GM21529 (cell line): ENCODE results near the gene CACNA2D2.

Source experiments
- ATAC-seq: cut with Tn5 transposase; IDR thresholded peaks from one replicate; pipeline ENCODE4 v1.9.1; 2021; ENCODE audit not compliant: unreplicated experiment

CACNA2D2 gene

GRCh38 chr3:50374363-50375257 lies 128.8 kb downstream of the CACNA2D2 start:
- ATAC-seq, result no peak

DNA sequence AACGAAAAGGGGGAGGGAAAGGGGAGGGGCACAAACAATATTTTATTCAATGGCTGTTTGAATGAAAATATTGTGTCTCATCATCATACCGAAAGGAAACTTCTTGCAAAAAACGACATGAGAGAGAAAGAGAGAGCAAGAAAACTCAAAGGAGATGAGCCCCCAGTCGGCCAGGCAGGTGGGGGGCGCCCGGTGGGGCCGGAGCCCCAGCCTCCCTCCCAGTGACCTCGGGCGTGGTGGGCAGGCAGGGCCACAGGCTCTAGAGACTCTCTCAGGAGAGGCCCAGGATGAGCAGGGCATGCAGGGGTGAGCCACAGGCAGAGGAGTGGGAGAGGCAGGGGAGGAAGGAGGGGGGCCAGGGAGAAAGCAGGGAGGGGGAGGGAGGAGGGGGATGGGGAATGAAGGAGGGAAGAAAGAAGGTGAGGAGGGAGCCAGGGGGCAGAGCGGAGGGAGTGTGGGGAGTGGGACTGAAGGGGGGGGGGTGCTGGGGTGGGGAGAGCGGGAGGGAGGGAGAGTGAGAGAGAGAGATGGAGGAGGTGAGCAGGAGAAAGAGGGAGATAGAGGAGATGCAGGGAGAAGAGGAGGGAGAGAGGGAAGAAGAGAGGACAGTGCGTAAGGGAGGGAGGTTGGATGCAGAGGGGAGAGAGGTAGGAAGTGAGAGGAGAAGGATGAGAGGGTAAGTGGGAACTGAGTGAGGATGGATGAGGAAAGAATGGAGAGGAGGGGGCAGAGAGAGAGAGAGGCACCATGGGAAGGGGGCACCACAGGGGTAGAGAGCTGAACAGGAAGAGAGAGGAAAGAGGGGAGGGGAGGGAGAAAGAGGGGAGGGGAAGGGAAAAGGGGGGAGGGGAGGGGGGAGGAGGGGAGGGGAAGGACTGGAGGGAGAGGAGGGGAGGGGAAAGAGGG lies 130.0 kb downstream of the CACNA2D2 start:
- no peak for ATAC-seq

GRCh38 chr3:50372349-50372748 lies 131.1 kb downstream of the CACNA2D2 start:
- ATAC-seq, result no peak

DNA sequence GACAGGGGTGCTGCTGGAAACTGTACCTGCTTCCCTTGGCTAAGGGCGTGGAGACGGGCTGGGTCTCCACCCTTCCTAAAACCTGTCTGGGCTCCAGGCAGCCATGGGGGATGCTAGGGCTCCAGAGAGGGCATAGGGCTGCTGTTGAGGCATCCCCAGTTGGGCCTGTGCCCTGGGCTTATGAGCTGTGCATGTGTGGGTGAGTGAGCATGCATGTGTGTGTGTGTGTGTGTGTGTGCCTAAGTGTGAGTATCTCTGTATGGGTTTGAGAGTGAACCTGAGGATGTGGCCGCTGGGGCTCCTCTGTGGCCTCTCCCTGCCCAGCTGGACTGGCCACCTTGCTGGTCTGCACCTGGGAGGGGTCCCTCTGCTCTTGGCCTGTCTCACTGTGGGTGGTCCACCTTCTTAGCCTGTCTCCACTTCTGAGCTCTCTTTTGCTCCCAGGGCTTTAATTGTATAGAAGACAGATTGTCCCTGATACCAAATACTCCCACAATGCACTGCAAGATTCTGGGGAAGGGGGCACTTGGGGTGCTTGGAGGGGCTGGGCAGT lies 132.2 kb downstream of the CACNA2D2 start:
- ATAC-seq, result no peak

- no peak for ATAC-seq
Measured at GRCh38 chr3:50370594-50370993, 132.8 kb downstream of the CACNA2D2 start.

GRCh38 chr3:50369012-50369670 lies 134.3 kb downstream of the CACNA2D2 start:
- ATAC-seq, result no peak

GRCh38 chr3:50365842-50366220 lies 137.6 kb downstream of the CACNA2D2 start:
- ATAC-seq, result no peak

GRCh38 chr3:50365080-50365841 lies 138.2 kb downstream of the CACNA2D2 start:
- ATAC-seq, result peak; percentile 87

DNA sequence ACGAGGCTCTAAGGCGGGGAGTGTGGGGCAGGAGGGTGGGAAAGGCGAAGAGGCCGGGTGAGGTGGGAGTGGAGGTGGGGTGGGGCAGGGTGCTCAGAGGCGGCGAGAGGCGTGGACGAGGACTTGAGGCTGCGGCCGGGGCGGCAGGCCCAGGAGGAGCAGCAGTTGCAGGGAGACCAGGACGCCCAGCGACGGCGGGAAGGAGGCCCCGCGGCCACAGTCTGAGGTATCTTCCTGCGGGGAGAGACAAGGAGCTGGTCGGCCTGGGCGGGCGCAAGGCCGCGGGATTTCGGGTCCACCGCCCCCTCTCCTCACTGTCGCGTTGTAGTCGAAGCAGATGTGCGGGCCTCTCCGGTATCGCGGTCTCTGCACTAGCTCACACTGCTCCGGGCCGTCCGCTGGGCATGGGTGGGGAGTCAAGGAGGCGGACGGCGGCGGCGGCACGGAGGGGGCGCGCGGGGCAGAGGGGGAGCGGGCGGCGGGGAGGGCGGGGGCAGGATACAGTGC lies 138.8 kb downstream of the CACNA2D2 start:
- peak; percentile 15 for ATAC-seq

DNA sequence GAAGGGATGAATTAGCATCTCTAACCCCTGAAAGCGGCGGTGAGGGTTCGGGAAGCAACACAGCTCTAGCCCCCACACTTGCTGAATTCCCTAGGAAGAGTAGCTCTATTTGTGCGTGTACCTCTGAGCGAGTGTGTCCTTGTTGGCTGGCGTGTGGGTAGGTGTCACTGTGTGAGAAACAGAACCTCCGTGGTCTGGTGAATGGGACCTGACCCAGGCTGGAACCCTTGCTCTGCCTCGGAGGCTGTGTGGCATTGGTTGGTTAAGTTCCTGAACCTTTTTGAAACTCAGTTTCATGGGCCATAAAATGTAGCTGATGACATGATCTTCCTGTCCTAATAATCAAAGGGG lies 143.7 kb downstream of the CACNA2D2 start:
- ATAC-seq, result peak; percentile 10

GRCh38 chr3:50358911-50359759 lies 144.3 kb downstream of the CACNA2D2 start, which contains the start of gene TMEM115:
Gene TMEM115, minus strand, starts transcription at chr3:50359521. Its CDS starts 458 bp downstream, at chr3:50359063.
- peak; percentile 98 for ATAC-seq

GRCh38 chr3:50358355-50358910 lies 145.0 kb downstream of the CACNA2D2 start:
- ATAC-seq, result no peak

GRCh38 chr3:50357481-50357880 lies 146.0 kb downstream of the CACNA2D2 start:
- no peak for ATAC-seq

- no peak for ATAC-seq
Measured at GRCh38 chr3:50356553-50356952, 146.9 kb downstream of the CACNA2D2 start.

GRCh38 chr3:50355829-50356552 lies 147.4 kb downstream of the CACNA2D2 start:
- no peak for ATAC-seq

- ATAC-seq, result no peak
Measured at GRCh38 chr3:50354850-50355249, 148.6 kb downstream of the CACNA2D2 start.

GRCh38 chr3:50354186-50354764 lies 149.2 kb downstream of the CACNA2D2 start:
- ATAC-seq, result no peak
